HCT116 (cell line): ENCODE data around the gene REXO5. TPM values are rescaled to one million over a fixed set of nuclear protein-coding genes. Genes with fewer than 3 reads are reported as not detected.

ENCODE experiments used
- ATAC-seq: fragments of 200-7000 bp; cut with Tn5 transposase; 2 replicates; pipeline ENCODE4 v1.9.1; 2020; ENCODE audit warnings: mild to moderate bottlenecking, moderate library complexity
- BruUV-seq: library from RNA; stranded (reverse); fragments of 400-500 nt; replicated peaks from 2 replicates; lab custom pipeline; 2021; lab: Mats Ljungman, UMichigan
- CTCF ChIA-PET: fragments of 300-600 bp; sonication (Branson Sonifier 250); formaldehyde crosslinking; loops from one replicate; lab custom pipeline; 2021; ENCODE audit warnings: antibody characterized with exemption; lab: Charles Lee
- POLR2A ChIA-PET: fragments of 300-600, 350-600 bp; sonication (Branson Sonifier 250); formaldehyde crosslinking; loops from one replicate; lab custom pipeline; 2021; ENCODE audit warnings: antibody characterized with exemption; lab: Charles Lee
- RAD21 ChIA-PET, 2 experiments: fragments of 300-600 bp; sonication (Branson Sonifier 250); formaldehyde crosslinking; loops; one replicate each; lab custom pipeline; 2023; ENCODE audit warnings: low total read pairs in 2 of 2; ENCODE audit not compliant: uncharacterized antibody in 2 of 2, unreplicated experiment in 2 of 2, low non-redundant PET in 1 of 2; lab: Charles Lee
- DNase-seq: peaks from one replicate; pipeline ENCODE4 v3.0.0-alpha.2; 2010; ENCODE audit warnings: low read depth, low spot score
- H2AFZ ChIP-seq: fragments of 200-600 bp; shearing (Covaris generic), sonication (generic); 2 replicates; pipeline ENCODE4 v1.6.1; 2017; ENCODE audit warnings: low read depth, mixed run types, mixed read lengths, antibody characterized with exemption, low read length; ENCODE audit not compliant: poor library complexity, severe bottlenecking
- H3K27ac ChIP-seq: 2 replicates; pipeline ENCODE4 v1.5.1; 2012; ENCODE audit warnings: low read depth, low read length
- H3K27me3 ChIP-seq: fragments of 200-600 bp; sonication (generic); 2 replicates; pipeline ENCODE4 v1.6.1; 2016; ENCODE audit warnings: mixed run types, low read length, mixed read lengths; ENCODE audit not compliant: insufficient read depth
- H3K36me3 ChIP-seq, 2 experiments: fragments of 200-500 bp in 1 of 2; fragments of 200-600 bp in 1 of 2; sonication (Bioruptor generic) in 1 of 2; sonication (generic) in 1 of 2; 2 replicates each; pipeline versions ENCODE4 v1.5.1 to v1.6.1; 2014 to 2016; ENCODE audit warnings: low read length in 2 of 2, inconsistent platforms in 1 of 2, mixed read lengths in 1 of 2, mixed run types in 1 of 2; ENCODE audit not compliant: insufficient read depth in 2 of 2, control insufficient read depth in 1 of 2
- H3K4me1 ChIP-seq, 2 experiments: fragments of 200-600 bp in 1 of 2; sonication (generic) in 1 of 2; 2 replicates each; pipeline versions ENCODE4 v1.5.1 to v1.6.1; 2012 to 2017; ENCODE audit warnings: low read length in 2 of 2, inconsistent platforms in 1 of 2, mild to moderate bottlenecking in 1 of 2, mixed read lengths in 1 of 2, mixed run types in 1 of 2, moderate library complexity in 1 of 2; ENCODE audit not compliant: insufficient read depth in 2 of 2, control insufficient read depth in 1 of 2
- H3K4me2 ChIP-seq: fragments of 200-600 bp; sonication (generic); 2 replicates; pipeline ENCODE4 v1.6.1; 2017; ENCODE audit warnings: mixed run types, low read length, mixed read lengths
- H3K4me3 ChIP-seq, 2 experiments: fragments of 200-600 bp in 1 of 2; sonication (generic) in 1 of 2; replicated peaks in 1 of 2; 2 replicates each; pipeline ENCODE4 v1.5.1; 2011 to 2016; ENCODE audit warnings: low read length in 2 of 2, control low read depth in 1 of 2, low read depth in 1 of 2, mild to moderate bottlenecking in 1 of 2, mixed read lengths in 1 of 2, mixed run types in 1 of 2
- H3K79me2 ChIP-seq: fragments of 200-600 bp; sonication (generic); 2 replicates; pipeline ENCODE4 v1.6.1; 2017; ENCODE audit warnings: mild to moderate bottlenecking, mixed run types, low read length, moderate library complexity, mixed read lengths; ENCODE audit not compliant: insufficient read depth
- H3K9ac ChIP-seq: fragments of 200-600 bp; sonication (generic); 2 replicates; pipeline ENCODE4 v1.6.1; 2016; ENCODE audit warnings: low read length, mixed read lengths
- H3K9me2 ChIP-seq: fragments of 200-600 bp; sonication (generic), shearing (Covaris generic); 2 replicates; pipeline ENCODE4 v1.6.1; 2017; ENCODE audit warnings: mixed run types, mild to moderate bottlenecking, moderate library complexity; ENCODE audit not compliant: insufficient read depth
- H3K9me3 ChIP-seq, 2 experiments: fragments of 200-500 bp in 1 of 2; fragments of 200-600 bp in 1 of 2; sonication (Bioruptor generic) in 1 of 2; sonication (generic) in 1 of 2; 2 replicates each; pipeline ENCODE4 v1.6.1; 2014 to 2017; ENCODE audit warnings: low read length in 2 of 2, mixed read lengths in 2 of 2, inconsistent platforms in 1 of 2, low read depth in 1 of 2, mild to moderate bottlenecking in 1 of 2, mixed run types in 1 of 2, moderate library complexity in 1 of 2; ENCODE audit not compliant: control insufficient read depth in 1 of 2, insufficient read depth in 1 of 2
- H4K20me1 ChIP-seq: fragments of 200-600 bp; sonication (generic), shearing (Covaris generic); 2 replicates; pipeline ENCODE4 v1.6.1; 2017; ENCODE audit warnings: mixed run types, mild to moderate bottlenecking, moderate library complexity; ENCODE audit not compliant: insufficient read depth
- CBX3 ChIP-seq: IDR thresholded peaks from 2 replicates; pipeline ENCODE4 v1.6.1; 2012; ENCODE audit warnings: low read depth
- CEBPB ChIP-seq: IDR thresholded peaks from 2 replicates; pipeline ENCODE4 v1.6.1; 2012; ENCODE audit warnings: low read depth
- ELF1 ChIP-seq: IDR thresholded peaks from 2 replicates; pipeline ENCODE4 v1.6.1; 2012; ENCODE audit warnings: low read depth, borderline replicate concordance
- EZH2 ChIP-seq: fragments of 200-600 bp; sonication (generic); IDR thresholded peaks from 2 replicates; pipeline ENCODE4 v1.6.1; 2017; ENCODE audit warnings: antibody characterized with exemption, mixed run types
- EZH2phosphoT487 ChIP-seq: fragments of 200-600 bp; IDR thresholded peaks from 2 replicates; pipeline ENCODE4 v1.6.1; 2018; ENCODE audit warnings: antibody characterized with exemption, borderline replicate concordance
- FOSL1 ChIP-seq: IDR thresholded peaks from 2 replicates; pipeline ENCODE4 v1.6.1; 2012; ENCODE audit warnings: low read depth
- JUND ChIP-seq: IDR thresholded peaks from 2 replicates; pipeline ENCODE4 v1.6.1; 2012
- POLR2A ChIP-seq: IDR thresholded peaks from 2 replicates; pipeline ENCODE4 v1.7.0; 2011; ENCODE audit warnings: borderline replicate concordance; ENCODE audit not compliant: insufficient read depth, insufficient read length; ENCODE audit errors: extremely low read depth
- POLR2AphosphoS5 ChIP-seq: IDR thresholded peaks from 2 replicates; pipeline ENCODE4 v1.6.1; 2011; ENCODE audit warnings: mild to moderate bottlenecking, low read depth, low read length, moderate library complexity
- RAD21 ChIP-seq: IDR thresholded peaks from 2 replicates; pipeline ENCODE4 v1.6.1; 2012; ENCODE audit warnings: low read depth, mild to moderate bottlenecking
- REST ChIP-seq: IDR thresholded peaks from 2 replicates; pipeline ENCODE4 v1.6.1; 2012; ENCODE audit warnings: low read depth
- SIN3A ChIP-seq: IDR thresholded peaks from 2 replicates; pipeline ENCODE4 v1.6.1; 2012; ENCODE audit warnings: low read depth
- SRF ChIP-seq: IDR thresholded peaks from 2 replicates; pipeline ENCODE4 v1.6.1; 2012; ENCODE audit warnings: low read depth
- TCF7L2 ChIP-seq: IDR thresholded peaks from 2 replicates; pipeline ENCODE4 v1.7.0; 2011; ENCODE audit warnings: borderline replicate concordance, inconsistent platforms; ENCODE audit not compliant: insufficient read depth, insufficient read length; ENCODE audit errors: extremely low read depth
- ZFX ChIP-seq: fragments of 450-650 bp; IDR thresholded peaks from 2 replicates; pipeline ENCODE4 v1.6.1; 2017
- ZNF274 ChIP-seq: fragments of 200-500 bp; sonication (Bioruptor generic); IDR thresholded peaks from 2 replicates; pipeline ENCODE4 v1.6.1; 2014; ENCODE audit warnings: mild to moderate bottlenecking, low read depth, low read length, inconsistent platforms
- intact Hi-C: fragments of 100-400 bp; cut with micrococcal nuclease; formaldehyde crosslinking; loops from 2 replicates; pipeline ENCODE4 v1.10.0; 2022
- total RNA-seq: library from RNA; stranded (reverse); gene quantifications from one replicate; pipeline ENCODE4 v1.2.1, GENCODE V29; 2021; ENCODE audit not compliant: unreplicated experiment
- TF ChIP-seq, protein P1 (sequence below): IDR thresholded peaks from 2 replicates; pipeline ENCODE4 v1.6.1; 2012

The REXO5 gene
- total RNA-seq, 1 experiment from 2014 or later = 10.5 TPM

GRCh38 chr16:20871941-20872815 is 65.9 kb downstream of the REXO5 start:
- no peak for DNase-seq
- Histone ChIP-seq H3K4me2 (no peak overlapping the region), H3K36me3 (no peaks in the 10 kb centered on the region), H3K4me3 (no peak overlapping the region)
- TF ChIP-seq EZH2 = no peak
- TF ChIP-seq, protein P1, sequence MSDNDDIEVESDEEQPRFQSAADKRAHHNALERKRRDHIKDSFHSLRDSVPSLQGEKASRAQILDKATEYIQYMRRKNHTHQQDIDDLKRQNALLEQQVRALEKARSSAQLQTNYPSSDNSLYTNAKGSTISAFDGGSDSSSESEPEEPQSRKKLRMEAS = no peak
- no peak for TF ChIP-seq ZNF274
- no peak for TF ChIP-seq CBX3
- no peak for TF ChIP-seq POLR2AphosphoS5
- no peak for TF ChIP-seq JUND
- no peak for TF ChIP-seq ELF1
- no peak for TF ChIP-seq CEBPB
- TF ChIP-seq EZH2phosphoT487 = no peak
- TF ChIP-seq TCF7L2 = no peak
- TF ChIP-seq ZFX = no peak
- TF ChIP-seq POLR2A = no peak
- TF ChIP-seq RAD21 = no peak
- TF ChIP-seq SRF = no peak
- no peak for TF ChIP-seq FOSL1
- TF ChIP-seq REST = no peak
- no peak for TF ChIP-seq SIN3A
- TF ChIP-seq, all 23 proteins: peak for 0
- Histone ChIP-seq H4K20me1 (no peaks in the 10 kb centered on the region), H3K9ac (no peak overlapping the region), H3K9me2 (no peaks in the 10 kb centered on the region), H3K79me2 (peaks cover 92% of the 10 kb centered on the region), H3K9me3 (no peaks in the 10 kb centered on the region), H3K27me3 (no peaks in the 10 kb centered on the region), H2AFZ (no peak overlapping the region), H3K4me1 (peaks cover 38 to 44% of the 10 kb centered on the region in 2 experiments), H3K27ac (no peak overlapping the region)
- no peak for ATAC-seq
- intact Hi-C loops = no loop called here
- no TSS peak for BruUV-seq
- POLR2A ChIA-PET = no interaction called here
- CTCF ChIA-PET = no interaction called here
- RAD21 ChIA-PET = no interaction called here
